Measurements from ENCODE around the gene PRKCE. TPM values are rescaled to one million over a fixed set of nuclear protein-coding genes. Genes with fewer than 3 reads are reported as not detected.

The PRKCE gene
- total RNA-seq, 1 experiment from 2014 or later = 1.3 TPM

- no peak overlapping the region for H3K4me3 Mint-ChIP-seq
- Histone ChIP-seq H4K91ac (ENCODE audit: insufficient read length, low read depth, low read length) (no peak overlapping the region), H3K56ac (ENCODE audit: insufficient read length, low read depth, low read length) (no peak overlapping the region), H4K20me1 (ENCODE audit: control insufficient read depth, insufficient read depth, insufficient read length) (no peaks in the 10 kb centered on the region), H2AFZ (ENCODE audit: low read length) (no peak overlapping the region), H3K9me3 (ENCODE audit: control insufficient read depth, low read depth, low read length) (no peaks in the 10 kb centered on the region), H3K27ac (ENCODE audit: insufficient read length, low read depth, low read length) (no peak overlapping the region), H3K23ac (ENCODE audit: insufficient read length, low read depth, low read length) (no peak overlapping the region), H3K4me2 (ENCODE audit: insufficient read depth, insufficient read length, low read length) (no peak overlapping the region), H2AK5ac (ENCODE audit: insufficient read length, low read length) (no peak overlapping the region), H3K4ac (ENCODE audit: low read depth, low read length) (no peak overlapping the region), H3K23me2 (ENCODE audit: insufficient read length, low read depth, low read length, poor library complexity, severe bottlenecking) (no peaks in the 10 kb centered on the region), H3K79me2 (ENCODE audit: insufficient read depth, low read length) (no peaks in the 10 kb centered on the region), H3K9ac (ENCODE audit: extremely low read depth, insufficient read length, low read length) (no peak overlapping the region), H3K4me1 (ENCODE audit: insufficient read depth, low read length) (no peaks in the 10 kb centered on the region), H2BK120ac (ENCODE audit: low read depth, low read length, poor library complexity, severe bottlenecking) (no peak overlapping the region), H4K8ac (replicated peaks; ENCODE audit: insufficient read length, low read depth, low read length) (no peak overlapping the region), H3K79me1 (ENCODE audit: insufficient read depth, low read depth, low read length, poor library complexity, severe bottlenecking) (no peaks in the 10 kb centered on the region), H3K14ac (ENCODE audit: insufficient read depth, low read length) (no peak overlapping the region), H2BK5ac (ENCODE audit: insufficient read length, low read length) (no peak overlapping the region), H3T11ph (ENCODE audit: low read length) (no peak overlapping the region), H2BK15ac (ENCODE audit: low read depth, low read length) (no peak overlapping the region), H3K27me3 (ENCODE audit: insufficient read depth, low read length) (no peaks in the 10 kb centered on the region), H2BK12ac (ENCODE audit: insufficient read length, low read depth, low read length) (no peak overlapping the region), H2BK20ac (ENCODE audit: low read depth, low read length, poor library complexity, severe bottlenecking) (no peak overlapping the region), H3K18ac (ENCODE audit: insufficient read length, low read depth, low read length) (no peak overlapping the region), H4K5ac (ENCODE audit: insufficient read length, low read depth, low read length) (no peak overlapping the region)
- TF ChIP-seq CTCF (conservative IDR thresholded peaks at IDR 0.05) = no peak
- no CpG with 5 or more reads among the region's 5 CpGs for WGBS (ENCODE audit: extremely low coverage, insufficient read length, low lambda C conversion rate)
- no peak overlapping the region for H3K27ac Mint-ChIP-seq
- H3K36me3 Mint-ChIP-seq (ENCODE audit: insufficient read depth in 1 of 3, low read depth in 3 of 3) = peaks cover 0 to 10% (median 2%) of the 10 kb centered on the region in 3 experiments; a peak in 4 of 7 replicates
- H3K9me3 Mint-ChIP-seq = peaks cover 10 to 11% of the 10 kb centered on the region in 2 experiments
- H3K27me3 Mint-ChIP-seq (ENCODE audit: low read depth) = peaks cover 5% of the 10 kb centered on the region
- peaks cover 8 to 11% of the 10 kb centered on the region in 2 experiments for H3K4me1 Mint-ChIP-seq
- no peak for DNase-seq
Observed at GRCh38 chr2:45745231-45745630, 93.8 kb downstream of the PRKCE start.
